HepG2 (cell line): ENCODE measurements around the gene ENDOU. TPM values are rescaled to one million over a fixed set of nuclear protein-coding genes. Genes with fewer than 3 reads are reported as not detected.

Experiments used
- ATAC-seq: fragments of 200-7000 bp; cut with Tn5 transposase; 3 replicates; pipeline ENCODE4 v1.9.1; 2020; ENCODE audit warnings: mild to moderate bottlenecking, moderate library complexity
- BruUV-seq: library from RNA; stranded (reverse); fragments of 400-500 nt; replicated peaks from 2 replicates; lab custom pipeline; 2021; lab: Mats Ljungman, UMichigan
- CTCF ChIA-PET: fragments of 300-600 bp; formaldehyde crosslinking; extraction: SDS; loops from one replicate; lab custom pipeline; 2021; ENCODE audit warnings: low total read pairs, inconsistent platforms, low intra/inter-chr PET ratio; lab: Yijun Ruan, JAX
- POLR2A ChIA-PET: fragments of 350-600 bp; sonication (Branson Sonifier 250); formaldehyde crosslinking; loops from one replicate; lab custom pipeline; 2020; ENCODE audit warnings: antibody characterized with exemption, inconsistent platforms; lab: Yijun Ruan, JAX
- DNase-seq: peaks from one replicate; pipeline ENCODE4 v3.0.0-alpha.2; 2015; ENCODE audit warnings: low spot score
- FAIRE-seq: peaks from 3 replicates; lab custom pipeline; 2011; peaks lifted over from hg19 to GRCh38; lab: Jason Lieb, UNC
- H2AFZ ChIP-seq: one replicate; pipeline ENCODE4 v1.6.1; 2011; ENCODE audit warnings: low read length, inconsistent platforms
- H3K27ac ChIP-seq: fragments of 300-600 bp; 3 replicates; pipeline ENCODE4 v1.8.0; 2011; ENCODE audit warnings: mixed run types, mild to moderate bottlenecking, mixed read lengths, low read length, inconsistent platforms; ENCODE audit not compliant: insufficient read depth; ENCODE audit errors: extremely low read length
- H3K27me3 ChIP-seq, 2 experiments: fragments of 200-600 bp in 1 of 2; 2 replicates in 1 of 2; 3 replicates in 1 of 2; pipeline versions ENCODE4 v1.6.0 to v1.8.0; 2011; ENCODE audit warnings: low read length in 2 of 2, mild to moderate bottlenecking in 2 of 2, moderate library complexity in 2 of 2, inconsistent platforms in 1 of 2; ENCODE audit not compliant: insufficient read depth in 2 of 2, control insufficient read depth in 1 of 2
- H3K36me3 ChIP-seq, 2 experiments: fragments of 200-600 bp in 1 of 2; replicated peaks in 1 of 2; 2 replicates in 1 of 2; 3 replicates in 1 of 2; pipeline versions ENCODE4 v1.5.1 to v1.8.0; 2011; ENCODE audit warnings: low read length in 2 of 2, inconsistent platforms in 1 of 2; ENCODE audit not compliant: insufficient read depth in 2 of 2, control insufficient read depth in 1 of 2
- H3K4me1 ChIP-seq: 2 replicates; pipeline ENCODE4 v1.5.1; 2012; ENCODE audit warnings: low read length, inconsistent platforms; ENCODE audit not compliant: insufficient read depth
- H3K4me2 ChIP-seq: 2 replicates; pipeline ENCODE4 v1.6.0; 2011; ENCODE audit warnings: low read depth, low read length, inconsistent platforms
- H3K4me3 ChIP-seq, 3 experiments: fragments of 200-600 bp in 1 of 3; sonication (generic), shearing (Covaris generic) in 1 of 3; replicated peaks in 1 of 3; 2 replicates each; pipeline ENCODE4 v1.5.1; 2011 to 2016; ENCODE audit warnings: low read length in 3 of 3, inconsistent platforms in 2 of 3, low read depth in 2 of 3, mild to moderate bottlenecking in 2 of 3, control low read depth in 1 of 3, mixed read lengths in 1 of 3; ENCODE audit not compliant: insufficient read depth in 1 of 3
- H3K79me2 ChIP-seq: one replicate; pipeline ENCODE4 v1.6.1; 2011; ENCODE audit warnings: low read length, inconsistent platforms; ENCODE audit not compliant: insufficient read depth
- H3K9ac ChIP-seq: 2 replicates; pipeline ENCODE4 v1.6.0; 2011; ENCODE audit warnings: mild to moderate bottlenecking, low read depth, low read length, inconsistent platforms; ENCODE audit not compliant: insufficient read depth
- H3K9me3 ChIP-seq: 2 replicates; pipeline ENCODE4 v1.5.1; 2012; ENCODE audit warnings: mild to moderate bottlenecking, low read length
- H4K20me1 ChIP-seq: 2 replicates; pipeline ENCODE4 v1.6.0; 2011; ENCODE audit warnings: inconsistent platforms, mild to moderate bottlenecking, low read length, moderate library complexity; ENCODE audit not compliant: insufficient read depth
- ARID4A ChIP-seq: sonication (generic); formaldehyde crosslinking; IDR thresholded peaks from 2 replicates; pipeline ENCODE4 v1.5.0; 2020; ENCODE audit warnings: mild to moderate bottlenecking, missing genetic modification reagents, borderline replicate concordance
- GFI1 ChIP-seq: sonication (generic); formaldehyde crosslinking; IDR thresholded peaks from 2 replicates; pipeline ENCODE4 v1.5.0; 2020; ENCODE audit warnings: missing genetic modification reagents, mild to moderate bottlenecking, borderline replicate concordance
- GTF3A ChIP-seq: sonication (generic); formaldehyde crosslinking; conservative IDR thresholded peaks from 2 replicates; pipeline ENCODE4 v1.4.0; 2020; ENCODE audit warnings: mild to moderate bottlenecking, missing genetic modification reagents
- KDM3A ChIP-seq: IDR thresholded peaks from 2 replicates; pipeline ENCODE4 v1.6.1; 2018; ENCODE audit warnings: low read depth, missing compliant biosample characterization
- KLF13 ChIP-seq: sonication (generic); formaldehyde crosslinking; IDR thresholded peaks from 2 replicates; pipeline ENCODE4 v1.4.0; 2020; ENCODE audit warnings: mild to moderate bottlenecking, missing genetic modification reagents
- KLF16 ChIP-seq, 2 experiments: sonication (generic) in 1 of 2; formaldehyde crosslinking in 1 of 2; IDR thresholded peaks; 2 replicates each; pipeline versions ENCODE4 v1.6.1 to v1.8.0; 2016 to 2023; ENCODE audit warnings: missing genetic modification reagents in 2 of 2, missing compliant biosample characterization in 1 of 2
- MED1 ChIP-seq: sonication (generic); formaldehyde crosslinking; IDR thresholded peaks from 2 replicates; pipeline ENCODE4 v1.4.0; 2020; ENCODE audit warnings: missing genetic modification reagents
- RBAK ChIP-seq: sonication (generic); formaldehyde crosslinking; IDR thresholded peaks from 2 replicates; pipeline ENCODE4 v1.5.1; 2020; ENCODE audit warnings: mild to moderate bottlenecking, missing genetic modification reagents
- TARDBP ChIP-seq: sonication (generic); formaldehyde crosslinking; IDR thresholded peaks from 2 replicates; pipeline ENCODE4 v1.8.0; 2022; ENCODE audit warnings: mild to moderate bottlenecking, missing genetic modification reagents
- TCF12 ChIP-seq, 2 experiments: fragments of 450-650 bp in 1 of 2; sonication (generic) in 1 of 2; formaldehyde crosslinking in 1 of 2; IDR thresholded peaks; 2 replicates each; pipeline versions ENCODE4 v1.6.1 to v1.8.0; 2017 to 2022; ENCODE audit warnings: antibody characterized with exemption in 1 of 2, mild to moderate bottlenecking in 1 of 2, missing genetic modification reagents in 1 of 2, moderate library complexity in 1 of 2
- TFDP2 ChIP-seq: sonication (generic); formaldehyde crosslinking; IDR thresholded peaks from 2 replicates; pipeline ENCODE4 v1.4.0; 2020; ENCODE audit warnings: missing genetic modification reagents
- ZBTB7A ChIP-seq: sonication (generic); formaldehyde crosslinking; IDR thresholded peaks from 2 replicates; pipeline ENCODE4 v1.8.0; 2022; ENCODE audit warnings: mild to moderate bottlenecking, missing genetic modification reagents
- ZNF121 ChIP-seq: sonication (generic); formaldehyde crosslinking; IDR thresholded peaks from 2 replicates; pipeline ENCODE4 v1.5.0; 2020; ENCODE audit warnings: mild to moderate bottlenecking, missing genetic modification reagents
- ZNF616 ChIP-seq: sonication (generic); formaldehyde crosslinking; IDR thresholded peaks from 2 replicates; pipeline ENCODE4 v1.5.0; 2020; ENCODE audit warnings: low read depth, mild to moderate bottlenecking, missing genetic modification reagents
- ZNF710 ChIP-seq: sonication (generic); formaldehyde crosslinking; IDR thresholded peaks from 2 replicates; pipeline ENCODE4 v1.5.0; 2020; ENCODE audit warnings: mild to moderate bottlenecking, missing genetic modification reagents, borderline replicate concordance
- ZNF761 ChIP-seq: sonication (generic); formaldehyde crosslinking; conservative IDR thresholded peaks from 2 replicates; pipeline ENCODE4 v1.4.0; 2020; ENCODE audit warnings: mild to moderate bottlenecking, missing genetic modification reagents
- WGBS: methylation state at CpG from one replicate; pipeline ENCODE4 v1.1.6; 2017; ENCODE audit warnings: low lambda C conversion rate; 5-methylcytosine and 5-hydroxymethylcytosine counted together
- in situ Hi-C: cut with HindIII; loops from 2 replicates; pipeline ENCODE4 v1.10.0; 2017; ENCODE audit warnings: low pct_unique_long_range_greater_than_20kb; ENCODE audit not compliant: extremely low pct_ligation_motif_present
- intact Hi-C: fragments of 100-400 bp; cut with micrococcal nuclease; formaldehyde crosslinking; loops from one replicate; pipeline ENCODE4 v1.10.0; 2022; ENCODE audit not compliant: unreplicated experiment
- polyA plus RNA-seq, 8 experiments: library from polyadenylated mRNA; depleted of rRNA in 3 of 8; stranded (reverse) in 7 of 8; unstranded in 1 of 8; fragments of >200 nt; fragmentation: Illumina TruSeq in 4 of 8; extraction: Trizol in 4 of 8; gene quantifications; 2 replicates each; pipeline versions ENCODE4 v1.2.1 to v1.2.3, GENCODE V29; 2011 to 2016; ENCODE audit warnings: low read depth in 4 of 8, missing spikeins in 1 of 8, mixed read lengths in 1 of 8; ENCODE audit not compliant: insufficient read depth in 1 of 8
- total RNA-seq, 5 experiments: library from RNA; depleted of rRNA; stranded (reverse); fragments of >200 nt; fragmentation: Illumina TruSeq; extraction: Trizol; gene quantifications; 2 replicates each; pipeline ENCODE4 v1.2.3, GENCODE V29; 2016; ENCODE audit warnings: low read depth in 1 of 5

The ENDOU gene
- total and polyA plus RNA-seq, 2 of the 13 experiments (the other 11 are each of a cell fraction or from before 2014, with no cell fraction given) = not detected

- ChIA-PET CTCF (no interaction called here), POLR2A (interaction anchor here (1.0 kb wide), 1 partner anchor 27 kb away, joined by 3 read pairs; no protein-coding TSS in a partner anchor)
- H3K4me3 ChIP-seq = no peak overlapping the region
- FAIRE-seq = no peak
- H3K36me3 ChIP-seq = no peaks in the 10 kb centered on the region
- H3K27me3 ChIP-seq = peaks cover 10 to 13% of the 10 kb centered on the region in 2 experiments; a peak in 4 of 5 replicates
- WGBS = 0% methylated on average over 1 of the region's 4 CpGs
- peaks cover 12% of the 10 kb centered on the region for H3K4me1 ChIP-seq
- no peaks in the 10 kb centered on the region for H3K79me2 ChIP-seq
- no peak overlapping the region for H3K4me2 ChIP-seq
- TF ChIP-seq ZNF616 (CRISPR knock-in tag) = no peak
- no peak for TF ChIP-seq TARDBP (CRISPR knock-in tag)
- no peak for TF ChIP-seq MED1 (CRISPR knock-in tag)
- TF ChIP-seq ZNF710 = no peak
- no peak for TF ChIP-seq KDM3A
- TF ChIP-seq KLF16 (CRISPR knock-in tag; IDR thresholded peaks at IDR 0.05) = no peak
- TF ChIP-seq GTF3A (CRISPR knock-in tag) = no peak
- TF ChIP-seq GFI1 (CRISPR knock-in tag) = no peak
- TF ChIP-seq TCF12 (IDR thresholded peaks at IDR 0.05) = no peak
- no peak for TF ChIP-seq TCF12 (CRISPR knock-in tag; IDR thresholded peaks at IDR 0.05)
- no peak for TF ChIP-seq ARID4A (CRISPR knock-in tag)
- no peak for TF ChIP-seq KLF13 (CRISPR knock-in tag)
- TF ChIP-seq ZNF121 (CRISPR knock-in tag) = no peak
- no peak for TF ChIP-seq TFDP2 (CRISPR knock-in tag)
- TF ChIP-seq RBAK (CRISPR knock-in tag) = no peak
- no peak for TF ChIP-seq ZBTB7A
- no peak for TF ChIP-seq ZNF761 (CRISPR knock-in tag)
- in situ Hi-C loops = no loop called here
- H3K9me3 ChIP-seq = no peaks in the 10 kb centered on the region
- no peak for DNase-seq
- H3K27ac ChIP-seq = no peak overlapping the region
- H4K20me1 ChIP-seq = no peaks in the 10 kb centered on the region
- ATAC-seq = no peak
- H3K9ac ChIP-seq = no peak overlapping the region
- intact Hi-C loops = no loop called here
- no TSS peak for BruUV-seq
- no peak overlapping the region for H2AFZ ChIP-seq
Observed at GRCh38 chr12:47733142-47733541, 7.9 kb upstream of the ENDOU start.
